B cell (primary cell): ENCODE results near the gene LILRA2. TPM values are rescaled to one million over a fixed set of nuclear protein-coding genes. Genes with fewer than 3 reads are reported as not detected.

Experiments
- ATAC-seq: fragments of 200-7000 bp; cut with Tn5 transposase; one replicate; pipeline ENCODE4 v1.10.0; 2021; ENCODE audit warnings: low read depth, mild to moderate bottlenecking, moderate number of reproducible peaks, moderate library complexity
- CTCF ChIA-PET: fragments of 350-600 bp; sonication (Branson Sonifier 250); formaldehyde crosslinking; loops from one replicate; lab custom pipeline; 2021; ENCODE audit warnings: antibody characterized with exemption, inconsistent platforms; lab: Charles Lee
- POLR2A ChIA-PET: fragments of 350-600 bp; sonication (Branson Sonifier 250); formaldehyde crosslinking; loops from one replicate; lab custom pipeline; 2021; ENCODE audit warnings: antibody characterized with exemption; lab: Charles Lee
- DNase-seq: peaks from one replicate; pipeline ENCODE4 v3.0.0; 2013
- H2AFZ ChIP-seq: 2 replicates; pipeline ENCODE4 v1.6.1; 2012; ENCODE audit warnings: mild to moderate bottlenecking, low read depth, low read length; ENCODE audit not compliant: insufficient read depth, poor library complexity, severe bottlenecking
- H3K27ac ChIP-seq, 2 donors: 1 replicate in 1 of 2; 2 replicates in 1 of 2; pipeline ENCODE4 v1.5.1; 2012 to 2013; ENCODE audit warnings: low read length in 2 of 2, mild to moderate bottlenecking in 2 of 2, moderate library complexity in 1 of 2
- H3K27me3 ChIP-seq, 4 experiments: fragments of 200-600 bp in 1 of 4; sonication (generic) in 1 of 4; replicated peaks in 1 of 4; 1 replicate in 2 of 4; 2 replicates in 2 of 4; pipeline versions ENCODE4 v1.6.1 to v1.7.0; 2013 to 2016; ENCODE audit warnings: low read length in 3 of 4, mild to moderate bottlenecking in 2 of 4, mixed read lengths in 1 of 4, moderate library complexity in 1 of 4; ENCODE audit not compliant: insufficient read depth in 4 of 4, control insufficient read depth in 3 of 4; ENCODE audit errors: control extremely low read depth in 1 of 4
- H3K36me3 ChIP-seq, 2 experiments: replicated peaks in 1 of 2; 1 replicate in 1 of 2; 2 replicates in 1 of 2; pipeline versions ENCODE4 v1.6.1 to v1.7.1; 2013; ENCODE audit warnings: low read length in 1 of 2; ENCODE audit not compliant: insufficient read depth in 2 of 2, control insufficient read depth in 1 of 2; ENCODE audit errors: control extremely low read depth in 1 of 2, extremely low read depth in 1 of 2
- H3K4me1 ChIP-seq, 2 donors: fragments of 200-600 bp in 1 of 2; sonication (generic) in 1 of 2; 1 replicate in 1 of 2; 2 replicates in 1 of 2; pipeline versions ENCODE4 v1.5.1 to v1.6.1; 2013 to 2017; ENCODE audit warnings: low read length in 2 of 2; ENCODE audit not compliant: control insufficient read depth in 2 of 2, insufficient read depth in 2 of 2
- H3K4me2 ChIP-seq: replicated peaks from 2 replicates; pipeline ENCODE3; 2012; ENCODE audit warnings: mild to moderate bottlenecking, low read depth, low read length; ENCODE audit not compliant: poor library complexity, severe bottlenecking
- H3K4me3 ChIP-seq, 5 experiments: fragments of 200-600 bp in 1 of 5; sonication (generic) in 1 of 5; 1 replicate in 3 of 5; 2 replicates in 2 of 5; pipeline versions ENCODE4 v1.5.1 to v1.7.0; 2011 to 2016; ENCODE audit warnings: low read length in 4 of 5, mild to moderate bottlenecking in 4 of 5, low read depth in 2 of 5, control low read depth in 1 of 5, moderate library complexity in 1 of 5; ENCODE audit not compliant: insufficient read depth in 1 of 5; ENCODE audit errors: control extremely low read depth in 1 of 5, extremely low read depth in 1 of 5
- H3K79me2 ChIP-seq: fragments of 200-600 bp; sonication (generic); one replicate; pipeline ENCODE4 v1.6.0; 2016; ENCODE audit warnings: low read length; ENCODE audit not compliant: control insufficient read depth, insufficient read depth
- H3K9ac ChIP-seq: fragments of 200-600 bp; sonication (generic); 2 replicates; pipeline ENCODE4 v1.6.1; 2017; ENCODE audit warnings: mild to moderate bottlenecking, low read length, moderate library complexity
- H3K9me3 ChIP-seq, 3 donors: one replicate each; pipeline versions ENCODE4 v1.6.1 to v1.7.1; 2013; ENCODE audit warnings: low read length in 2 of 3; ENCODE audit not compliant: control insufficient read depth in 2 of 3, insufficient read depth in 1 of 3; ENCODE audit errors: control extremely low read depth in 1 of 3
- H4K20me1 ChIP-seq: 2 replicates; pipeline ENCODE4 v1.6.0; 2012; ENCODE audit warnings: mild to moderate bottlenecking, low read length; ENCODE audit not compliant: insufficient read depth, control insufficient read depth, poor library complexity, severe bottlenecking
- H3K27ac Mint-ChIP-seq: one replicate; pipeline ENCODE4 v1.8.0; 2021; ENCODE audit warnings: mixed read lengths
- H3K27me3 Mint-ChIP-seq: one replicate; pipeline ENCODE4 v1.8.0; 2021; ENCODE audit warnings: mixed read lengths
- H3K4me1 Mint-ChIP-seq: one replicate; pipeline ENCODE4 v1.8.0; 2021; ENCODE audit warnings: mixed read lengths
- H3K4me3 Mint-ChIP-seq: one replicate; pipeline ENCODE4 v1.8.0; 2021; ENCODE audit warnings: mixed read lengths
- H3K9me3 Mint-ChIP-seq: one replicate; pipeline ENCODE4 v1.8.0; 2022; ENCODE audit warnings: mixed read lengths; ENCODE audit not compliant: insufficient read depth
- EZH2 ChIP-seq: IDR thresholded peaks from 2 replicates; pipeline ENCODE4 v1.6.1; 2012; ENCODE audit warnings: borderline replicate concordance, low read depth, mild to moderate bottlenecking, moderate library complexity, low read length; ENCODE audit not compliant: insufficient read depth, poor library complexity, severe bottlenecking
- WGBS: methylation state at CpG from one replicate; pipeline ENCODE4 v1.1.5; 2013; ENCODE audit warnings: missing lambda C conversion rate; ENCODE audit not compliant: insufficient coverage; 5-methylcytosine and 5-hydroxymethylcytosine counted together
- intact Hi-C: fragments of 100-400 bp; cut with micrococcal nuclease; formaldehyde crosslinking; loops from one replicate; pipeline ENCODE4 v1.10.0; 2022
- polyA plus RNA-seq: library from polyadenylated mRNA; depleted of rRNA; stranded (reverse); fragments of >200 nt; gene quantifications from 2 replicates; pipeline ENCODE4 v1.2.3, GENCODE V29; 2012
- total RNA-seq, 2 donors: library from RNA; stranded (reverse); fragments of 120-200 nt in 1 of 2; gene quantifications; 1 replicate in 1 of 2; 2 replicates in 1 of 2; pipeline versions ENCODE4 v1.2.3 to v1.2.4, GENCODE V29; 2013 to 2022
- TF ChIP-seq, protein P1 (sequence below): fragments of 200-600 bp; IDR thresholded peaks from one replicate; pipeline ENCODE4 v1.8.0; 2022; ENCODE audit warnings: antibody characterized with exemption, mild to moderate bottlenecking

Gene LILRA2
- total and polyA plus RNA-seq, 2 donors (not counting 1 experiment from before 2014, with no cell fraction given) = 0.25 to 2.8 TPM

DNA sequence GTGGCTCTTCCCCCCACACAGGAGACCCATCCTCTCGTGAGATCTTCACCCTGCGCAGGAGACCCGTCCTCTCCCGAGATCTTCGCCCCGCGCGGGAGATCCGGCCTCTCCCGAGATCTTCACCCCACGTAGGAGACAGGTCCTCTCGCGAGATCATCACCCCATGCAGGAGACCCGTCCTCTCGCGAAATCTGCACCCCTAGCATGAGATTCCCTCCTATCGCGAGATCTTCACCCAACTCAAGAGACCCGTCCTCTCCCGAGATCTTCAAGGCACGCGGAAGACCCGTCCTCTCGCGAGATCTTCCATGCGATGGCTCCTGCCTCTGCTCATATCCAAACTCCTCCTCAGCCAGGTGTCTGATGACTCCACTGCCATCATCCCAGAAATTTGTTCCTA is 46.6 kb upstream of the LILRA2 start:
- Histone ChIP-seq H3K4me3 (no peak overlapping the region), H3K9ac (no peak overlapping the region), H3K27me3 (no peaks in the 10 kb centered on the region), H4K20me1 (no peaks in the 10 kb centered on the region), H3K4me2 (no peak overlapping the region), H3K9me3 (no peaks in the 10 kb centered on the region), H3K79me2 (no peaks in the 10 kb centered on the region), H3K27ac (no peak overlapping the region), H2AFZ (no peak overlapping the region), H3K4me1 (peaks cover 2 to 4% of the 10 kb centered on the region in 2 donors), H3K36me3 (no peaks in the 10 kb centered on the region)
- DNase-seq = no peak
- POLR2A ChIA-PET = no interaction called here
- H3K27ac Mint-ChIP-seq = no peak overlapping the region
- WGBS = 81% methylated on average over 14 of the region's 26 CpGs
- no peak overlapping the region for H3K4me3 Mint-ChIP-seq
- ATAC-seq = no peak
- CTCF ChIA-PET = interaction anchor here (0.9 kb wide), 1 partner anchor 125 kb away, joined by 3 read pairs; no protein-coding TSS in a partner anchor
- peaks cover 12% of the 10 kb centered on the region for H3K4me1 Mint-ChIP-seq
- intact Hi-C loops = no loop called here
- TF ChIP-seq, protein P1, sequence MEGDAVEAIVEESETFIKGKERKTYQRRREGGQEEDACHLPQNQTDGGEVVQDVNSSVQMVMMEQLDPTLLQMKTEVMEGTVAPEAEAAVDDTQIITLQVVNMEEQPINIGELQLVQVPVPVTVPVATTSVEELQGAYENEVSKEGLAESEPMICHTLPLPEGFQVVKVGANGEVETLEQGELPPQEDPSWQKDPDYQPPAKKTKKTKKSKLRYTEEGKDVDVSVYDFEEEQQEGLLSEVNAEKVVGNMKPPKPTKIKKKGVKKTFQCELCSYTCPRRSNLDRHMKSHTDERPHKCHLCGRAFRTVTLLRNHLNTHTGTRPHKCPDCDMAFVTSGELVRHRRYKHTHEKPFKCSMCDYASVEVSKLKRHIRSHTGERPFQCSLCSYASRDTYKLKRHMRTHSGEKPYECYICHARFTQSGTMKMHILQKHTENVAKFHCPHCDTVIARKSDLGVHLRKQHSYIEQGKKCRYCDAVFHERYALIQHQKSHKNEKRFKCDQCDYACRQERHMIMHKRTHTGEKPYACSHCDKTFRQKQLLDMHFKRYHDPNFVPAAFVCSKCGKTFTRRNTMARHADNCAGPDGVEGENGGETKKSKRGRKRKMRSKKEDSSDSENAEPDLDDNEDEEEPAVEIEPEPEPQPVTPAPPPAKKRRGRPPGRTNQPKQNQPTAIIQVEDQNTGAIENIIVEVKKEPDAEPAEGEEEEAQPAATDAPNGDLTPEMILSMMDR = no peak
- no peak for TF ChIP-seq EZH2
- H3K27me3 Mint-ChIP-seq = peaks cover 22% of the 10 kb centered on the region
- no peaks in the 10 kb centered on the region for H3K9me3 Mint-ChIP-seq

DNA sequence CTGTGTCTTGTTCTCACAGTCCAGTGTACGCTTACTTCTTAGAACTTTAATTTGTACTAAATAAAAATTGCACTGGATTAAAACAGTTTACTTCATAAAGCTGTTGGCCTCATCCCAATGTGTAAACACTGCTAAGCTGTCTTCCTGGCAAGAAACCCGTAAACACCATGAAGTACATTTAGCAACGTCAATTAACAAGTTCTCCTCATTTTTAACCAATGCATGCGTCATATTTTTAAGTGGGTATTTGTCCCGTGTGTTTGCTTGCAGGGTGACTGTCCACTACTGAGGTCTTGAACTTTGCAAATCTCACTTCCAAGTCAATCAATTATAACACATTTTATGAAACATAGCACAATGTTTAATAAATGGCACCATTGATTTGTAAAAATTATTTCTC is 42.7 kb upstream of the LILRA2 start:
- Histone ChIP-seq H3K79me2 (no peaks in the 10 kb centered on the region), H3K27ac (no peak overlapping the region), H3K9me3 (no peaks in the 10 kb centered on the region), H3K36me3 (no peaks in the 10 kb centered on the region), H2AFZ (no peak overlapping the region), H3K9ac (no peak overlapping the region), H4K20me1 (no peaks in the 10 kb centered on the region), H3K27me3 (no peaks in the 10 kb centered on the region), H3K4me1 (peaks cover 10 to 12% of the 10 kb centered on the region in 2 donors), H3K4me3 (no peak overlapping the region), H3K4me2 (no peak overlapping the region)
- Mint-ChIP-seq H3K4me3 (no peak overlapping the region), H3K9me3 (no peaks in the 10 kb centered on the region), H3K27me3 (peaks cover 8% of the 10 kb centered on the region), H3K4me1 (peaks cover 26% of the 10 kb centered on the region), H3K27ac (no peak overlapping the region)
- no peak for TF ChIP-seq EZH2
- TF ChIP-seq, protein P1 = no peak
- DNase-seq = no peak
- intact Hi-C loops = no loop called here
- ChIA-PET POLR2A (no interaction called here), CTCF (no interaction called here)
- no CpG with 5 or more reads among the region's 5 CpGs for WGBS
- no peak for ATAC-seq
